GM18951 (cell line): ENCODE measurements around the gene MGST2.

Experiments used
- POLR2A ChIP-seq: IDR thresholded peaks from 4 replicates; pipeline ENCODE4 v1.6.1; 2011; ENCODE audit warnings: mild to moderate bottlenecking; ENCODE audit not compliant: insufficient read length, insufficient read depth; ENCODE audit errors: extremely low read depth
- in situ Hi-C: fragments of 300-500 bp; cut with MboI; formaldehyde crosslinking; loops from one replicate; pipeline ENCODE4 v1.12.0; 2022; ENCODE audit warnings: low sequenced_read_pairs, mixed read lengths, inconsistent platforms; ENCODE audit not compliant: unreplicated experiment

Gene MGST2

DNA sequence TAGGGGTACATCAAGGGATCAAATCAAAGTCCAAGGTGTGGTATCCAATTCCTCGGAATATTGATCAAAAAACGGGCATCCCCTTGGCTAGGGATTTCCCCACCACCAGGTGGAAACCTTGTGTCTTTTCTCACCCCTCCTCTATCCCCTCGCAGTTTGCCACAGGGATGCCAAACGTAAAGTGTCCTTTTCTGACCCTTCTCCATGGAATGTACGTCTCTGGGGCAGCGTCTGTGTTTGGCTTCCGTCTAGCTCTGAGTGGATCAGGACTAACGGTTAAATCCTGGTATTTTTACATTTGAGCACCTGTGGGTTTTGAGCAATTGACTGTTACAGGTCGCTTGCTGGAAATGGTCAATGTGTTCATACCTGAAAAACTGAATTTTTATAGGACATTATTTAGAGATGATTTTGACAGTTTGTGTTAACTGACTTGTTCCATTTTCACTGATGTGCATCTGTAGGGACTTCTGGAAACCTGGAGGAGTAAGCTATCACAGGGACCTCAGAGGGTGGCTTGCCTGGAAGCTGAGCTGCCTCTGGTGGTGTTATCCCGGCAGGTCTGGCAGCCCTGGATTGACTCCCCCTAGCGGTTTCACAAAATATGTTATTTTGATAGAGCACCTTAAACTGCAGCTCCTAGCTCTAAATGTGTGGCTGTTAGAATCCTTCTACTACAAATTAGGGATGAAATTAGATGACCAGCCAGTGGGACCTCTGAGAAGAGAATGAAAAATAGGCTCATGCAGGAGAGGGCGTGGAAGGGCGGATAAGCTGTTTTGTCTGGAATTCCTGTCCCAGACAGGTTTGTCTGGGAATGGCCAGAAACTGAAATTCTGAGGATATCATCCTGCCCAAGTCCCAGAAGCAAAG is 8.8 kb upstream of the MGST2 start:
- in situ Hi-C loops: no loop called here
- no peak for TF ChIP-seq POLR2A

DNA sequence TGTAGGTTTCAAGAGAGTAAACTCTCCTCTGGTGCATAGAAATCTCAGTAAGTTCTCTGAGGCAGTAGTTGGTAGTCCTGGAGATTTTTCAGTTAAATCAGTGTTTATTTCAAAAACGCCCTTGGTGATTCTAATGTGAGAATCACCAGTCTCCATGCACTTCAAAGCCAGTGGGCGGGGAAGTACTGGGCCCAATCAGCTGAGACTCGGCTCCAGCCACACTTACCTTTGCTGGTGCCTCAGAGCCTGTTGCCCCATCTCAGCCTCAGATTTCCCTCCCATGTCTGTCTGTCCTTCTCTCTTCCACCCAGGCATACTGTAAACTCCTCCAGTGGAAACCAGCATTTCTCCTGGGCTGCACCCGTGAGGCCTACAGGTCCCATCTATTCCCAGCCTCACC is 7.4 kb upstream of the MGST2 start:
- in situ Hi-C loops: no loop called here
- no peak for TF ChIP-seq POLR2A

DNA sequence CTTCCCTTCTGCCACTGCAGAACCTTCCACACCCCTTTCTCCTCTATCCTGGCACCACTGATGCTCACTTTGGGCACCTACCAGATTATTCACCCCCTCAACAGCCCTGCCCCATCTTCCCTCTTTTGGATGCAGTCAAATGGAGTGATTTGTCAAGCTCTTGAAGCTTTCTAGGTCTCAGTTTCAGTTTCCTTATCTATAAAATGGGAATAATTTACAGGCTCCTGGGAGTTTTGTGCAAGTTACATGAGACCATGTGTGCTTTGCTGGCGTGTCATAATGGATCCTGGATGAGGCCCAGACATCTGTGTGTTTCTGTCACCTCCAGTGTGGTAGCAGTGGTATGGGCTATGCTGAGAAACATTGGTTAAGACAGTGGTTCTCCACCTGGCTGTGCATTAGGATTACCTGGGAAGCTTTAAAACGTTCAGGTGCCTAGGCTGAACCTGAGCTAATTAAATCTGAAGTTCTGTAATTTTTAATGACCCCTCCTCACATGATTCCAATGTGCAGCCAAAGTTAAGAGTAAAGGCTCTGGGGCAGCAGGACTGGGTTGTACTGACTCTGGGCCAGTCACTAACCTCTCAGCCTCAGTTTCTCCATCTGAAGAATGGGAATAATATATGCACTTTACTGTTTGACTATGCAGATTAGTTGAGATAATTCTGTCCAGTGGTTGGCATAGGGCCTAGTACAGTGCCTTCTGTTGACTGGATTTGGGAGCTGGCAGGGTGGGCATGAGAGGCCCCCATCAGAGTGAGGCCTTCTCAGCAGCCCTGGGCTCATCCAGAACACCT is 6.8 kb upstream of the MGST2 start:
- no peak for TF ChIP-seq POLR2A
- in situ Hi-C loops: no loop called here

DNA sequence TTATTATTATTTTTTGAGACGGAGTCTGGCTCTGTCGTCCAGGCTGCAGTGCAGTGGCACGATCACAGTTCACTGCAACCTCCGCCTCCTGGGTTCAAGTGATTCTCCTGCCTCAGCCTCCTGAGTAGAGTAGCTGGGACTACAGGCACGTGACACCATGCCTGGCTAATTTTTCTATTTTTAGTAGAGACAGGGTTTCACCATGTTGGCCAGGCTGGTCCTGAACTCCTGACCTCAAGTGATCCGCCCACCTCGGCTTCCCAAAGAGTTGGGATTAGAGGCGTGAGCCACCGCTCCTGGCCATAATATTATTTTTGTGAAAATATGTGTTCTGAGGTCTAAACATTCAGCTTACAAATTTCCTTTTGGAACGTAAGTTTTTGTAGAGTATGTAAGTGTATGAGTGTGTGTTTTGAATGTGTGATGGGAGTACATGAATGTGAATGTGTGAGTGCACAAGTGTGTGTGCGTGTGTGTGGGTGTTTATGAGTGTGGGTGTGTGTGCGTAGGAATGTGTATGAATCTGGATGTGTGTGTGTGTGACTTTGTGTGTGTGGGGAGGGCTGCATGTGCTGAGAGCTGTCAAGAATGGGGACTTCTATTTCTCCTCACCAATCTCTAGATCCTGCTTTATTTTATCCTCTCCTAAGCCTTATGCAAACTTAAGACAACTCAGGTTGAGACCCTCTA is 5.7 kb upstream of the MGST2 start:
- in situ Hi-C loops: no loop called here
- no peak for TF ChIP-seq POLR2A

DNA sequence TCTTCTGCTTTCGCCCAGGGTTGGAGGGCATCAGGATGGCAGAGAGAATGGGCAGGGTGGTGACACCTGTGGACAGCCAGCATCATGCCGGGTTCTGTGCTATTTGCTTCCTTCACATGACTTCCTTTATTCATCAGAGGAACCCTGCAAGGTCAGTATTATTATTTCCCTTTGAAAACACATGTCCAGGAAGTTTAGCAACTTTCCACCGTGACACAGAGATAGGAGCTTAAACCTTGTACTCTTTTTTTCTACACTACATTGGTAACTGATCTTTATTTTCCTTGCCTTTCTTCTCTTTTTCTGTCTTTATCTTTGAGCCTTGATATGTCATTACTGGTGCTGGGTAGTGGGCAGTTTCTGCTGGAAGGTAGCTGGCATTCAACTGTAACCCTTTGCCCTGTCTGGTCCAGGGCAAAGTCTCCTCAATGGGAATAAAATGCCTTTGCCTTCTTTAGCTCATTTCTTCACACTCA is 5.0 kb upstream of the MGST2 start:
- in situ Hi-C loops: no loop called here
- TF ChIP-seq POLR2A: no peak

DNA sequence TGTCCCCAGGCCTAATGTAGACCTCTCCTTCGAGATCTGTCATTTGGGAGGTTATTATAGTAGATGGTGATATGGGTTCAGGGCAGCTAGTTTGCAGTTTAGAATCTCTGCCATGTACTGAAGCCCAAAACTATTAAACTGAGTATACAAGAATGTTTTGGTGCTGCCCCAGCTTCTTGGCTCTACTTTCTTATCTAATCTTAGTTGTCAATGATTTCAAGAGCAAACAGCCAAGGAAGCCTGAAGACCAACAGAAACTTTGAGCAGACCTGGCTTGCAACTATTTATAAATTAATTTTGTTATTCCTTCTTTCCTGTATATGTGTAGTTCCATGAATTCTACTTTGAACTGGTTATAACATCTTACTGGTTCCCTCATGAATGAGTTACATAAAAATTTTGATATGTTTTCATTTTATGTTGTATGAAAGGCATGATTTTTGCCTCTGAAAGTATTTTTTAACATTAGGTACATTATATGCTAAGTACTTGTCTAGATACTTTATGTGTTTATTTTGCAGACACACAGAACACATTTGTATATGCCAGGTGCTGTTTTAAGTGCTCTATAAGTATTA is 2.0 kb upstream of the MGST2 start:
- TF ChIP-seq POLR2A: no peak
- in situ Hi-C loops: no loop called here

DNA sequence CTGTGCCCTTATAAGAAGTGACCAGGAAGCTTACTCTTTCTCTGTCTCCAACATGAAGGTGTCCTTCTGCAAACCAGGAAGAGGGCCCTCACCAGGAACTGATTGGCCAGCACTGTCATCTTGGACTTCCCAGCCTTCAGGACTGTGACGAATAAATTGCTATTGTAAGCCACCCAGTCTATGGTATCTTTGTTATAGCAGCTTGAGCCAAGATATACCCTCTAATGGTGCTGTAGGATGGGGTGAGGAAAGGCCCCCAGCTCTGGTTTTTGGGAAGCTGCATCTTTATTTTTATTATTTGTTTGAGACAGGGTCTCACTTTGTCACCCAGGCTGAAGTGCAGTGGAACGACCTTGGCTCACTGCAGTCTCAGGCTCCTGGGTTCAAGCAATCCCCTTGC is 1.2 kb upstream of the MGST2 start:
- TF ChIP-seq POLR2A: no peak
- in situ Hi-C loops: no loop called here

DNA sequence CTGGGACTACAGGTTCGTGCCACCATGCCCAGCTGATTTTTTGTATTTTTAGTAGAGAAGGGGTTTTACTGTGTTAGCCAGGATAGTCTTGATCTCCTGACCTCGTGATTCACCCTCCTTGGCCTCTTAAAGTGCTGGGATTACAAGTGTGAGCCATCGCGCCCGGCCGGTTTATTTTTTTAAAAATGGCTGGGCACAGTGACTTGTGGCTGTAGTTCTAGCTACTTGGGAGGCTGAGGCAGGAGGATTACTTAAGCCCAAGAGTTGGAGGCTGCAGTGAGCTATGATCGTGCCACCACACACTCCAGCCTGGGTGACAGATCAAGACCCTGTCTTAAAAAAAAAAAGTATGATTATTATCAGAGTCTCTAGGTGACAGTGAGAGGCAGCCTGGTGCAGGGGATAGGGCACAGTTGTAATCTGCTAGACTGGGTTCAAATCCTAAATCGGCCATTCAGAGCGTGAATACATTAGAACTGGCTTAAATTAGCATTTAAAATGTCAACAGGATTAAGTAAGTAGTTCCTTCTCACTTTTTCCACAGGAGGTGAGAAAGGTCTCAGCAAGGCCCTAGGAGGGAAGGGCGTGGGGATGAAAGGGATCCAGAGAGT is 435 bp upstream of the MGST2 start:
- in situ Hi-C loops: no loop called here
- no peak for TF ChIP-seq POLR2A

DNA sequence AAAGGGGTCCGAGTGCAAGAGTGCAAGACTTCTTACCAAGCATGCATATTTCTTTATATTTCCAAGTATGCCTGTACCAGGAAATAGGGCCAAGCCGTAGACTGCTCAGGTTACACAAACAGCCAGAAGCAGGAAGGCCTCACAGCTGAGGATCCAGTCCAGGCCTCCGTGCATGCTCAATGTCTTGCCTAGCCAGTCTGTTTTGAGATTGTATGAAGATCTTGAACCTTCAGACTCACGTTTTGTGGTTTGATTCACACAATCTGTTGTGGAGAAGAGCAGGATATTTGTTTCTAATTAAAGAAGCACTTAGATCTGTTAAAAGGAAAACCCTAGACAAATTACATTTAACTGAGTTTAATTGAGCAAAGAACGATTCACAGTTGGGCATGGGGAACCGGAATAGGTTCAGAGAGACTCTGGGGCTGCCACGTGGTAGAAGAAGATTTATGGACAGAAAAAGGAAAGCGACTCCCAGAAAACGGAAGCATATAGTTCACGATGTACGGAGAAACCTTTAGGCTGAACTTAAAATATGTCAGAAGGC is 1.2 kb downstream of the MGST2 start:
- in situ Hi-C loops: no loop called here
- no peak for TF ChIP-seq POLR2A

DNA sequence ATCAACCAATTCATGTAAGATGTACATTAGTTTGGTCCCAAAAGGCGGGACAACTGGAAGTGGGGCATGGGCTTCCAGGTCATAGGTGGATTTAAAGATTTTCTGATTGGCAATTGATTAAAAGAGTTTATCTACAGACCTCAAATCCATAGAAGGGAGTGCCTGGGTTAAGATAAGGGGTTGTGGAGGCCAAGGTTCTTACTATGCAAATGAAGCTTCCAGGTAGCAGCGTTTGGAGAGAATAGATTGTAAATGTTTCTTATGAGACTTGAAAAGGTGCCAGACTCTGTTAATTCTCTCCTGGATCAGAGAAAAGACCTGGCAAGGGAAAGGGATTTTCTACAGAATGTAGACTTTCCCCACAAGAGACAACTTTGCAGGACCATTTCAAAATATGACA is 2.4 kb downstream of the MGST2 start:
- TF ChIP-seq POLR2A: no peak
- in situ Hi-C loops: no loop called here

DNA sequence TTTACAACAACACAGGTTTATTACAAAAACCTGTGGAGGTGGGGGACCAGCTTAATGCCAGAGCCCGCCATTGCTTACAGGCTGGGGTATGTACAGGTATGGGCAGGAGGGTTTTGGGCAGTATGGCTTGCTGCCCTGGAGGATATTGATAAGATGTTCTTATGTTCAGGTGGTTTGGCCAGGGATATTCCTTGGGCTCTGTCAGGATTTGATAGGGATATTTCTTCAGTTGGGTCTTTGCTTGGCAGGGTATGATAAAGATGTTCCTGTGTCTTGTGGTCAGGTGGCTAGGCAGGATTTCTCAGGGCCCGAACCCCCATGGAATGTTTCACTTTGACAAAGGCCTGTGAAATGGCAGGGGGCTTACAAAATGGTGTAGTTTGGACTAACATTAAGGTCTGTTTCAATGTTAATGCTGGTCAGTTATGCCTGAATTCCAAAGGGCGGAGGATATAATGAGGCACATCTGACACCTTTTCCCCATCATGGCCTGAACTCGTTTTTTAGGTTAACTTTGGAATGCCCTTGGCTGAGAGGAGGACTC is 3.1 kb downstream of the MGST2 start:
- in situ Hi-C loops: no loop called here

DNA sequence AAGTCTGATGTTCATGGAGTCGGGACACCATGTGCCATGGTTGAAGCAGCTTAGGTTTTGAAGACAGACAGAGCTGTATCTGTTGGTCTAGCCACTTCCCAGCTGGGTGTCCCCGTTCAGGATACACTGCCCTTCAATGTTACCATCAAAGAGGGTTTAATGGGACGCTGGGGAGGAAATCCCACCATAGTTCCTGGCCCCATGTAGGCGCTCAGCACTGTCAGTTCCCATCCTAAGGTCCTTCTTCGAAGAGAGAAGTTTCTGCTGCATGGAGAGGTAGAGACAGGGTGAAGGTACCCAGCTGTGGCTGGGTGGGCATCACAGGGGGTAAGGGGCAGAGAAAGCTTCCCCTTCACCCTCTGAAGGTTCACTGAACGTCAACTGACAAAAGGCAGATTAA is 3.7 kb downstream of the MGST2 start:
- in situ Hi-C loops: no loop called here

More for the DNA sequence above, 3.1 kb downstream of the MGST2 start:
- no peak for TF ChIP-seq POLR2A

DNA sequence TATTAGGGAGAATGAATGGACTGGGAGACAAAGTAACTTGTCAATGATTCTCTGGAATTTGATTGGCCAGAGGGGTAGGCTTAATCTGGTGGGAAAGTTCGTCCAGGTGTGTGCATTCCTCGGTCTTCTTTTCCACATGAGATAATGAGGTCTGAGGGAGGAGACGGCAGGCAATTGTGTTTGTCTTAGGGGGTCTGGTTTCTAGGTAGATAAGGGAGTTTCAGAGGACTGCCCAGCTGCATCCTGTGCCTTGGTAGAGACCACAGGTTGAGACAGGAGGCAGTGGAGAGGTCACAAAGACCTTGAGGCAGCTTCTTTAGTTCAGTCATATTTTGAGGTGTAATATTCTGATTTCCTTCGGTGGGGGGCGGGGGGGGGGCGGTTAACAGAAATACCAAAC is 4.3 kb downstream of the MGST2 start:
- in situ Hi-C loops: no loop called here
- TF ChIP-seq POLR2A: no peak

More for the DNA sequence above, 3.7 kb downstream of the MGST2 start:
- no peak for TF ChIP-seq POLR2A
